ENCODE data around the gene ADAM22.

- TF ChIP-seq CTCF (IDR thresholded peaks at IDR 0.05) (no peak), POLR2A (IDR thresholded peaks at IDR 0.05) (no peak)
These were observed 34.8 kb upstream of the ADAM22 start for GRCh38 chr7:87899255-87899654.
